ENCODE results near the gene PYDC2.

DNA sequence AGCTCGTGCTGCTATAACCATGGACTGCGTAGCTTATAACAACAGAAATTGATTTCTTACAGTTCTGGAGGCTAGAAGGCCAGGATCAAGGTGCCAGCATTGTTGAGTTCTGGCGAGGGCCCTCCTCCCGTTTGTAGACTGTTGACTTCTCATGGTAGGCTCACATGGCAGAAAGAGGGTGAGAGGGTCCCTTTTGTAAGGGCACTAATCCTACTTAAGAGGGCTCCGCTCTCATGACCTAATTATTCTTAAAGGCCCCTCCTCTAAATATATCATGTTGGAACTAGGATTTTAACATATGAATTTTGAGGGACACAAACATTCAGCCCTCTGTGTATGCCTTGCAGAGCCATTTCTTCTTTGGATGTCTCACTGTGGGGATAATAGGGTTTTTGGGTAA lies 28.8 kb upstream of the PYDC2 start:
- TF ChIP-seq, protein P1, sequence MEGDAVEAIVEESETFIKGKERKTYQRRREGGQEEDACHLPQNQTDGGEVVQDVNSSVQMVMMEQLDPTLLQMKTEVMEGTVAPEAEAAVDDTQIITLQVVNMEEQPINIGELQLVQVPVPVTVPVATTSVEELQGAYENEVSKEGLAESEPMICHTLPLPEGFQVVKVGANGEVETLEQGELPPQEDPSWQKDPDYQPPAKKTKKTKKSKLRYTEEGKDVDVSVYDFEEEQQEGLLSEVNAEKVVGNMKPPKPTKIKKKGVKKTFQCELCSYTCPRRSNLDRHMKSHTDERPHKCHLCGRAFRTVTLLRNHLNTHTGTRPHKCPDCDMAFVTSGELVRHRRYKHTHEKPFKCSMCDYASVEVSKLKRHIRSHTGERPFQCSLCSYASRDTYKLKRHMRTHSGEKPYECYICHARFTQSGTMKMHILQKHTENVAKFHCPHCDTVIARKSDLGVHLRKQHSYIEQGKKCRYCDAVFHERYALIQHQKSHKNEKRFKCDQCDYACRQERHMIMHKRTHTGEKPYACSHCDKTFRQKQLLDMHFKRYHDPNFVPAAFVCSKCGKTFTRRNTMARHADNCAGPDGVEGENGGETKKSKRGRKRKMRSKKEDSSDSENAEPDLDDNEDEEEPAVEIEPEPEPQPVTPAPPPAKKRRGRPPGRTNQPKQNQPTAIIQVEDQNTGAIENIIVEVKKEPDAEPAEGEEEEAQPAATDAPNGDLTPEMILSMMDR (IDR thresholded peaks at IDR 0.05; ENCODE audit: extremely low read depth in 1 of 2, insufficient read depth in 1 of 2, low read depth in 1 of 2, low read length in 2 of 2) = no peak
- TF ChIP-seq EZH2 (IDR thresholded peaks at IDR 0.05; ENCODE audit: borderline replicate concordance, low read depth, low read length, severe bottlenecking) (no peak), GATA2 (IDR thresholded peaks at IDR 0.05; ENCODE audit: insufficient read depth, insufficient read length, low read depth, low read length) (no peak)
